CMK (cell line): Measurements from ENCODE around the gene CROCC2.

ENCODE experiments used
- DNase-seq: peaks from one replicate; pipeline ENCODE4 v3.0.0-alpha.2; 2010; ENCODE audit warnings: low read depth

Gene CROCC2

GRCh38 chr2:240933966-240934700 is 28.0 kb downstream of the CROCC2 start:
- no peak for DNase-seq

GRCh38 chr2:240934701-240935102 is 28.6 kb downstream of the CROCC2 start:
- DNase-seq, result no peak

- DNase-seq, result no peak
These were observed 29.2 kb downstream of the CROCC2 start for GRCh38 chr2:240935103-240935876.

- no peak for DNase-seq
These were observed 30.0 kb downstream of the CROCC2 start for GRCh38 chr2:240936106-240936505.

GRCh38 chr2:240946046-240946445 is 39.9 kb downstream of the CROCC2 start:
- DNase-seq, result no peak

- no peak for DNase-seq
These were observed 40.5 kb downstream of the CROCC2 start for GRCh38 chr2:240946654-240947053.

- no peak for DNase-seq
These were observed 41.0 kb downstream of the CROCC2 start for GRCh38 chr2:240947176-240947575.

- DNase-seq, result no peak
These were observed 41.5 kb downstream of the CROCC2 start for GRCh38 chr2:240947607-240948006.

GRCh38 chr2:240948086-240948485 is 42.0 kb downstream of the CROCC2 start:
- no peak for DNase-seq

GRCh38 chr2:240948905-240949790 is 43.0 kb downstream of the CROCC2 start:
- DNase-seq, result no peak

GRCh38 chr2:240949791-240950705 is 43.9 kb downstream of the CROCC2 start:
- DNase-seq, result no peak

GRCh38 chr2:240951045-240951594 is 45.0 kb downstream of the CROCC2 start:
- no peak for DNase-seq

- DNase-seq, result no peak
These were observed 46.5 kb downstream of the CROCC2 start for GRCh38 chr2:240952496-240953246.

GRCh38 chr2:240953426-240954410 is 47.6 kb downstream of the CROCC2 start:
- no peak for DNase-seq

GRCh38 chr2:240954436-240955305 is 48.5 kb downstream of the CROCC2 start:
- DNase-seq, result no peak

GRCh38 chr2:240955306-240956170 is 49.4 kb downstream of the CROCC2 start:
- no peak for DNase-seq
